Common myeloid progenitor, CD34-positive (primary cell): ENCODE results near the gene IFNA13.
A peak's percentile ranks its signal among the peaks of the same experiment; 100 is the strongest.

ENCODE experiments used
- CTCF ChIA-PET: fragments of 350-600 bp; sonication (Branson Sonifier 250); formaldehyde crosslinking; loops from one replicate; lab custom pipeline; 2021; ENCODE audit warnings: antibody characterized with exemption; lab: Charles Lee
- POLR2A ChIA-PET: fragments of 350-600 bp; sonication (Branson Sonifier 250); formaldehyde crosslinking; loops from one replicate; lab custom pipeline; 2021; ENCODE audit warnings: antibody characterized with exemption; lab: Charles Lee
- DNase-seq, 3 donors: peaks; one replicate each; pipeline versions ENCODE4 v3.0.0 to v3.0.0-alpha.2; 2013
- H3K27ac ChIP-seq, 2 experiments: 1 replicate in 1 of 2; 2 replicates in 1 of 2; pipeline ENCODE4 v1.7.0; 2013; ENCODE audit warnings: inconsistent platforms in 2 of 2, low read length in 2 of 2, mild to moderate bottlenecking in 2 of 2, low read depth in 1 of 2, moderate library complexity in 1 of 2; ENCODE audit not compliant: severe bottlenecking in 2 of 2, insufficient read depth in 1 of 2, poor library complexity in 1 of 2
- H3K27me3 ChIP-seq, 5 experiments: replicated peaks in 2 of 5; 1 replicate in 3 of 5; 2 replicates in 2 of 5; pipeline versions ENCODE4 v1.6.1 to v1.7.0; 2013; ENCODE audit warnings: low read length in 4 of 5, mild to moderate bottlenecking in 2 of 5, moderate library complexity in 2 of 5, inconsistent platforms in 1 of 5; ENCODE audit not compliant: insufficient read depth in 5 of 5, control insufficient read depth in 4 of 5
- H3K36me3 ChIP-seq, 4 experiments: 1 replicate in 2 of 4; 2 replicates in 2 of 4; pipeline versions ENCODE4 v1.6.1 to v1.7.0; 2013; ENCODE audit warnings: low read length in 3 of 4, control low read depth in 1 of 4, mild to moderate bottlenecking in 1 of 4; ENCODE audit not compliant: control insufficient read depth in 4 of 4, insufficient read depth in 4 of 4
- H3K4me1 ChIP-seq, 4 experiments: 1 replicate in 3 of 4; 2 replicates in 1 of 4; pipeline versions ENCODE4 v1.6.1 to v1.7.1; 2013; ENCODE audit warnings: low read length in 3 of 4, mild to moderate bottlenecking in 3 of 4, control low read depth in 1 of 4, inconsistent platforms in 1 of 4, moderate library complexity in 1 of 4; ENCODE audit not compliant: control insufficient read depth in 4 of 4, insufficient read depth in 4 of 4; ENCODE audit errors: control extremely low read depth in 1 of 4
- H3K4me3 ChIP-seq, 7 experiments: 1 replicate in 4 of 7; 2 replicates in 3 of 7; pipeline versions ENCODE4 v1.5.1 to v1.7.0; 2013; ENCODE audit warnings: mild to moderate bottlenecking in 7 of 7, low read length in 6 of 7, moderate library complexity in 6 of 7, inconsistent platforms in 2 of 7, low read depth in 2 of 7, control low read depth in 1 of 7; ENCODE audit not compliant: insufficient read depth in 4 of 7, control insufficient read depth in 1 of 7; ENCODE audit errors: extremely low read depth in 1 of 7
- H3K9me3 ChIP-seq, 5 experiments: 1 replicate in 4 of 5; 2 replicates in 1 of 5; pipeline versions ENCODE4 v1.6.1 to v1.7.1; 2013; ENCODE audit warnings: low read length in 4 of 5, mild to moderate bottlenecking in 2 of 5, inconsistent platforms in 1 of 5, low read depth in 1 of 5, moderate library complexity in 1 of 5; ENCODE audit not compliant: control insufficient read depth in 4 of 5, insufficient read depth in 2 of 5; ENCODE audit errors: control extremely low read depth in 1 of 5
- WGBS: methylation state at CpG from one replicate; pipeline ENCODE4 v1.1.5; 2013; ENCODE audit not compliant: insufficient coverage; 5-methylcytosine and 5-hydroxymethylcytosine counted together

IFNA13 gene

GRCh38 chr9:21320465-21320864 is 47.4 kb downstream of the IFNA13 start:
- peaks cover 0 to 2% (median 0%) of the 10 kb centered on the region in 5 experiments for H3K27me3 ChIP-seq
- ChIA-PET CTCF (interaction anchor here (0.6 to 7.3 kb wide), 13 partner anchors 53 to 141 kb away, joined by 3 to 54 read pairs (median 5); no protein-coding TSS in a partner anchor), POLR2A (interaction anchor here (0.8 kb wide), 1 partner anchor 102 kb away, joined by 4 read pairs; no protein-coding TSS in a partner anchor)
- H3K4me3 ChIP-seq, result no peak overlapping the region
- WGBS, result 92% methylated on average over 2 of the region's 2 CpGs
- no peak for DNase-seq
- no peaks in the 10 kb centered on the region for H3K9me3 ChIP-seq
- H3K4me1 ChIP-seq, result peaks cover 0 to 19% (median 11%) of the 10 kb centered on the region in 4 experiments
- peaks cover 0 to 12% (median 8%) of the 10 kb centered on the region in 4 experiments for H3K36me3 ChIP-seq
- H3K27ac ChIP-seq, result no peak overlapping the region

- H3K9me3 ChIP-seq, result no peaks in the 10 kb centered on the region
- POLR2A ChIA-PET, result interaction anchor here (0.6 kb wide), 1 partner anchor 23 kb away, joined by 5 read pairs; no protein-coding TSS in a partner anchor
- peaks cover 0 to 5% (median 1%) of the 10 kb centered on the region in 4 experiments for H3K36me3 ChIP-seq
- H3K4me1 ChIP-seq, result peaks cover 0 to 9% (median 3%) of the 10 kb centered on the region in 4 experiments
- 40% methylated on average over 2 of the region's 7 CpGs for WGBS
- H3K27me3 ChIP-seq, result peaks cover 0 to 3% (median 0%) of the 10 kb centered on the region in 5 experiments
- CTCF ChIA-PET, result interaction anchor here (0.6 to 4.7 kb wide), 22 partner anchors 8 to 164 kb away, joined by 3 to 19 read pairs (median 4); partner anchors contain the start of genes IFNA7 and KLHL9
- H3K27ac ChIP-seq, result no peak overlapping the region
- H3K4me3 ChIP-seq, result no peak overlapping the region
- DNase-seq, result peak; percentile 31 to 66 (median 63)
Observed at GRCh38 chr9:21317956-21318923, 49.6 kb downstream of the IFNA13 start.
